Endothelial cell of umbilical vein (primary cell): ENCODE results near the gene PAQR7. TPM values are rescaled to one million over a fixed set of nuclear protein-coding genes. Genes with fewer than 3 reads are reported as not detected.

Experiments
- BruUV-seq: library from RNA; stranded (reverse); fragments of 400-500 nt; replicated peaks from 2 replicates; lab custom pipeline; 2021; lab: Mats Ljungman, UMichigan
- CTCF ChIA-PET: fragments of 300-600, 350-600 bp; sonication (Branson Sonifier 250); formaldehyde crosslinking; loops from one replicate; lab custom pipeline; 2021; ENCODE audit warnings: antibody characterized with exemption, inconsistent platforms; lab: Charles Lee
- POLR2A ChIA-PET: fragments of 300-600, 350-600 bp; sonication (Branson Sonifier 250); formaldehyde crosslinking; loops from one replicate; lab custom pipeline; 2021; ENCODE audit warnings: antibody characterized with exemption, inconsistent platforms; lab: Charles Lee
- DNase-seq: peaks from one replicate; pipeline ENCODE4 v3.0.0-alpha.2; 2011; ENCODE audit warnings: low read depth, low spot score
- FAIRE-seq: peaks from 2 replicates; lab custom pipeline; 2011; peaks lifted over from hg19 to GRCh38; lab: Jason Lieb, UNC
- H2AFZ ChIP-seq: 2 replicates; pipeline ENCODE4 v1.6.0; 2012; ENCODE audit warnings: low read depth, low read length, control low read depth, inconsistent platforms
- H3K27ac ChIP-seq: 2 replicates; pipeline ENCODE4 v1.5.1; 2011; ENCODE audit warnings: low read depth, mild to moderate bottlenecking, control low read depth, low read length, moderate library complexity; ENCODE audit not compliant: insufficient read depth
- H3K27me3 ChIP-seq, 2 experiments: 2 replicates each; pipeline versions ENCODE4 v1.6.0 to v1.6.1; 2011; ENCODE audit warnings: low read length in 2 of 2, mixed read lengths in 1 of 2; ENCODE audit not compliant: control insufficient read depth in 2 of 2, insufficient read depth in 2 of 2
- H3K36me3 ChIP-seq, 2 experiments: 2 replicates in 1 of 2; 3 replicates in 1 of 2; pipeline ENCODE4 v1.5.1; 2011; ENCODE audit warnings: low read length in 2 of 2, mild to moderate bottlenecking in 1 of 2, moderate library complexity in 1 of 2; ENCODE audit not compliant: control insufficient read depth in 2 of 2, insufficient read depth in 2 of 2; ENCODE audit errors: extremely low read depth in 1 of 2
- H3K4me1 ChIP-seq: 3 replicates; pipeline ENCODE4 v1.5.1; 2011; ENCODE audit warnings: mild to moderate bottlenecking, low read length; ENCODE audit not compliant: control insufficient read depth, insufficient read depth; ENCODE audit errors: extremely low read depth
- H3K4me2 ChIP-seq: 2 replicates; pipeline ENCODE4 v1.6.1; 2011; ENCODE audit warnings: low read length, control low read depth, mixed read lengths; ENCODE audit not compliant: insufficient read depth
- H3K4me3 ChIP-seq, 3 experiments: fragments of 200-600 bp in 1 of 3; sonication (generic), shearing (Covaris generic) in 1 of 3; replicated peaks in 1 of 3; 2 replicates each; pipeline ENCODE4 v1.5.1; 2011 to 2016; ENCODE audit warnings: control low read depth in 3 of 3, low read length in 3 of 3, mild to moderate bottlenecking in 2 of 3, inconsistent platforms in 1 of 3, low read depth in 1 of 3, moderate library complexity in 1 of 3; ENCODE audit not compliant: insufficient read depth in 1 of 3
- H3K79me2 ChIP-seq: 2 replicates; pipeline ENCODE4 v1.6.0; 2012; ENCODE audit warnings: low read length, inconsistent platforms; ENCODE audit not compliant: control insufficient read depth, insufficient read depth
- H3K9ac ChIP-seq: replicated peaks from 2 replicates; pipeline ENCODE3; 2011; ENCODE audit warnings: low read length, control low read depth; ENCODE audit not compliant: insufficient read depth; ENCODE audit errors: extremely low read depth
- H3K9me1 ChIP-seq: replicated peaks from 3 replicates; pipeline ENCODE4 v1.6.0; 2011; ENCODE audit warnings: mild to moderate bottlenecking, low read length; ENCODE audit not compliant: control insufficient read depth, insufficient read depth; ENCODE audit errors: extremely low read depth
- H3K9me3 ChIP-seq: replicated peaks from 2 replicates; pipeline ENCODE4 v1.5.1; 2012; ENCODE audit warnings: low read length, inconsistent platforms; ENCODE audit not compliant: control insufficient read depth, insufficient read depth
- H4K20me1 ChIP-seq: replicated peaks from 2 replicates; pipeline ENCODE3; 2011; ENCODE audit warnings: mild to moderate bottlenecking, low read length; ENCODE audit not compliant: control insufficient read depth, insufficient read depth; ENCODE audit errors: extremely low read depth
- EZH2 ChIP-seq: IDR thresholded peaks from 2 replicates; pipeline ENCODE4 v1.6.1; 2012; ENCODE audit warnings: borderline replicate concordance, low read depth, mild to moderate bottlenecking, moderate library complexity, low read length, inconsistent platforms; ENCODE audit not compliant: severe bottlenecking
- FOS ChIP-seq: IDR thresholded peaks from 2 replicates; pipeline ENCODE4 v1.6.1; 2011; ENCODE audit warnings: mild to moderate bottlenecking, low read length, moderate library complexity, borderline replicate concordance; ENCODE audit not compliant: insufficient read depth
- GATA2 ChIP-seq: IDR thresholded peaks from 2 replicates; pipeline ENCODE4 v1.7.0; 2011; ENCODE audit warnings: low read depth, mild to moderate bottlenecking, moderate library complexity, mixed read lengths, low read length; ENCODE audit not compliant: insufficient read length, insufficient read depth
- JUN ChIP-seq: IDR thresholded peaks from 2 replicates; pipeline ENCODE4 v1.6.1; 2011; ENCODE audit warnings: borderline replicate concordance, low read depth; ENCODE audit not compliant: insufficient read length, insufficient read depth
- MYC ChIP-seq: IDR thresholded peaks from one replicate; pipeline ENCODE4 v1.6.1; 2011; ENCODE audit warnings: mild to moderate bottlenecking, low read depth, low read length
- POLR2A ChIP-seq: IDR thresholded peaks from 2 replicates; pipeline ENCODE4 v1.6.1; 2012; ENCODE audit warnings: low read depth, mild to moderate bottlenecking, control low read depth, low read length
- POLR2AphosphoS5 ChIP-seq: IDR thresholded peaks from 2 replicates; pipeline ENCODE4 v1.6.1; 2012; ENCODE audit warnings: low read depth, mild to moderate bottlenecking, control low read depth, low read length, moderate library complexity; ENCODE audit not compliant: insufficient read depth
- dilution Hi-C: fragments of 300-500 bp; cut with MboI; formaldehyde crosslinking; loops from one replicate; pipeline ENCODE4 v1.15.0; 2019; ENCODE audit warnings: low sequenced_read_pairs; ENCODE audit not compliant: extremely low pct_ligation_motif_present
- intact Hi-C: fragments of 100-400 bp; cut with micrococcal nuclease; formaldehyde crosslinking; loops from one replicate; pipeline ENCODE4 v1.10.0; 2022
- polyA plus RNA-seq, 4 experiments: library from polyadenylated mRNA; depleted of rRNA in 3 of 4; stranded (reverse) in 3 of 4; unstranded in 1 of 4; fragments of >200 nt; gene quantifications; 2 replicates each; pipeline versions ENCODE4 v1.2.1 to v1.2.3, GENCODE V29; 2011 to 2012; ENCODE audit warnings: missing spikeins in 1 of 4
- total RNA-seq: library from RNA; stranded (reverse); gene quantifications from 2 replicates; pipeline ENCODE4 v1.2.3, GENCODE V29; 2021
- TF ChIP-seq, protein P1 (sequence below): IDR thresholded peaks from 2 replicates; pipeline ENCODE4 v1.6.1; 2011; ENCODE audit not compliant: insufficient read depth, insufficient read length
- TF ChIP-seq, protein P2 (sequence below), 2 donors: IDR thresholded peaks; 1 replicate in 1 of 2; 2 replicates in 1 of 2; pipeline ENCODE4 v1.5.1; 2011; ENCODE audit warnings: low read length in 2 of 2, mild to moderate bottlenecking in 2 of 2, moderate library complexity in 2 of 2, control low read depth in 1 of 2, inconsistent platforms in 1 of 2, low read depth in 1 of 2; ENCODE audit not compliant: insufficient read depth in 1 of 2; ENCODE audit errors: extremely low read depth in 1 of 2

Gene PAQR7
- total and polyA plus RNA-seq, 2 donors (not counting 3 experiments of a cell fraction or from before 2014, with no cell fraction given) = 8.4 to 10.8 TPM

DNA sequence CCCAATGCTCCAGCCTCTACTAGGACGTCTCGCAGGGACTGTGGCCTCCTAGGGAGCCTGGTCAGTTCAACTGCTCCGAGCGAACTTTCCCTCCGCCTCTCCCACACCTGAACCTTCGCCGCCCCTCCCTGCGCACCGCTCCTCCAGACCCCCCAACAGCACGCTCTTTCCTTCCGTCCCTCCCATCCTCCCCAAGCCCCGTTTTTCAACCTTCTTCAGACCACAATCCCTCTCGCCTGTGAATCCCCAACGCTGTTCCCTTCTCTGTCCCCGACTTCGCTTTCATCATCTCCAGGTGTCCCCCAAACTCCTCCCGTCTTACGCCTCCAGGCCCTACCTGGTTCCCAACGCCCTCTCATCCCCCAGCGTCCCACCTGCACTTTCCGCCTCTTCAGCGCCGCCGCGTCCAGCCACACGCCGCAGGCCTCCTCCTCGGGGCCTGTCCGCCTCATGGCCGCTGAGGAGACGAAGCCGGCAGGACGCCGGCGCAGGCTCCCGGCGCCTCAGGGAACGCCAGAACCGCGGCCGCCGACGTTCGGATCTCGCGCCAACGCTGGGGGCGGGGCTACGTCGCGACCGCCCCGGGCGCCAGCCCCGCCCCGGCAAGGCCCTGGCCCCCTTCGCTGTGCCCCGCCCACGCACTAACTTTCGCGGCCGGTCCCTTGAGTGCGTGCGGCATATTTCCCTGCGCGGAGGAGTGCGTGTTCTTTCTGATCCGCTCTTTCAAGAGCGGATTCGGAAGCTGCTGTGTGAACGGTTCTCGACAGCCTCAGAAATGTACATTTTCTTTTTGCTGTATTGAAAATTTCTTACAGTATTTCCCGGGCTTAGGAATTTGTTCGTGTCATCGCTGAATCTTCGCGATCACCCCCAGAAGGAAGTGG lies 16.4 kb downstream of the PAQR7 start, which contains the start of gene AUNIP:
AUNIP (minus strand) TSS at position 552 of the 884 bp plus-strand sequence; CDS start at position 452, 100 bp downstream.
- peaks cover 21% of the 10 kb centered on the region for H3K4me1 ChIP-seq
- TSS peak; percentile 95 for BruUV-seq
- H3K36me3 ChIP-seq = peaks cover 0 to 7% of the 10 kb centered on the region in 2 experiments
- peak; percentile 85 for DNase-seq
- no peaks in the 10 kb centered on the region for H3K9me3 ChIP-seq
- peak within 1 kb of the TSS; percentile 90 for H3K4me2 ChIP-seq
- ChIA-PET CTCF (no interaction called here), POLR2A (no interaction called here)
- H4K20me1 ChIP-seq = no peaks in the 10 kb centered on the region
- no peaks in the 10 kb centered on the region for H3K27me3 ChIP-seq
- H3K9me1 ChIP-seq = no peaks in the 10 kb centered on the region
- peak; percentile 82 for FAIRE-seq
- TF ChIP-seq, protein P1, sequence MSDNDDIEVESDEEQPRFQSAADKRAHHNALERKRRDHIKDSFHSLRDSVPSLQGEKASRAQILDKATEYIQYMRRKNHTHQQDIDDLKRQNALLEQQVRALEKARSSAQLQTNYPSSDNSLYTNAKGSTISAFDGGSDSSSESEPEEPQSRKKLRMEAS = peak; percentile 67
- TF ChIP-seq POLR2AphosphoS5 = peak; percentile 61
- TF ChIP-seq EZH2 = no peak
- TF ChIP-seq MYC = no peak
- peak; percentile 78 for TF ChIP-seq POLR2A
- TF ChIP-seq JUN = no peak
- peak within 1 kb of the TSS; percentile 51 for H3K27ac ChIP-seq
- dilution Hi-C loops = no loop called here
- H3K4me3 ChIP-seq = peak within 1 kb of the TSS; percentile 55 to 64 (median 61)
- peak within 1 kb of the TSS; percentile 91 for H2AFZ ChIP-seq
- intact Hi-C loops = loop anchor here (1.0 kb wide), 2 partner anchors 16 to 39 kb away; partner anchors contain the start of gene PAQR7
- peaks cover 11% of the 10 kb centered on the region for H3K79me2 ChIP-seq
- H3K9ac ChIP-seq = peak within 1 kb of the TSS; percentile 81

DNA sequence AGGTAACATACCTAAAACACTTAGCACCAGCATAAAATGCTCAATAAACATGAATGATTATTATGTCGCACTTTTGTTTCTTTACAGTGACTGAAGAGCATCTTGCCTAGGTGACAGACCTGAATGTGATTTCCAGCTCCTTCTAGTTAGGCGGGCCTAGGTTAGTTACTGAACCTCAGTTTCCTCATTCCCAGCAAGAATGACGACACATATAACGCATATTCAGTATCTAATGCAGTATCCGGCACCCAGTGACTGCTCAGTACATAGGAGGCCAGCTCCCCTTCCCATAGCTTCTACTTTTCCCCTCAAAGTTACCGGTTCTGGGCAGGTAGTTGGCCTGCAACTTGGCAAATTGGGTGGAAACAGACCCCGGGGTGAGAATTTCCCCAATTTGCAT lies 17.0 kb downstream of the PAQR7 start:
- DNase-seq (no peak), FAIRE-seq (no peak)
- H3K27me3 ChIP-seq = no peaks in the 10 kb centered on the region
- H4K20me1 ChIP-seq = no peaks in the 10 kb centered on the region
- peak overlapping the region; percentile 55 to 64 (median 61) for H3K4me3 ChIP-seq
- dilution Hi-C loops (no loop called here), intact Hi-C loops (no loop called here)
- H3K9me3 ChIP-seq = no peaks in the 10 kb centered on the region
- H3K9ac ChIP-seq = peak overlapping the region; percentile 52
- H3K9me1 ChIP-seq = no peaks in the 10 kb centered on the region
- H3K79me2 ChIP-seq = peaks cover 11% of the 10 kb centered on the region
- no TSS peak for BruUV-seq
- ChIA-PET POLR2A (no interaction called here), CTCF (no interaction called here)
- H3K36me3 ChIP-seq = peaks cover 0 to 6% of the 10 kb centered on the region in 2 experiments
- H2AFZ ChIP-seq = peak overlapping the region; percentile 91
- H3K27ac ChIP-seq = no peak overlapping the region
- peak overlapping the region; percentile 73 for H3K4me2 ChIP-seq
- no peak for TF ChIP-seq FOS
- no peak for TF ChIP-seq MYC
- no peak for TF ChIP-seq EZH2
- TF ChIP-seq POLR2AphosphoS5 = no peak
- no peak for TF ChIP-seq GATA2
- TF ChIP-seq, protein P1 = no peak
- TF ChIP-seq, protein P2, sequence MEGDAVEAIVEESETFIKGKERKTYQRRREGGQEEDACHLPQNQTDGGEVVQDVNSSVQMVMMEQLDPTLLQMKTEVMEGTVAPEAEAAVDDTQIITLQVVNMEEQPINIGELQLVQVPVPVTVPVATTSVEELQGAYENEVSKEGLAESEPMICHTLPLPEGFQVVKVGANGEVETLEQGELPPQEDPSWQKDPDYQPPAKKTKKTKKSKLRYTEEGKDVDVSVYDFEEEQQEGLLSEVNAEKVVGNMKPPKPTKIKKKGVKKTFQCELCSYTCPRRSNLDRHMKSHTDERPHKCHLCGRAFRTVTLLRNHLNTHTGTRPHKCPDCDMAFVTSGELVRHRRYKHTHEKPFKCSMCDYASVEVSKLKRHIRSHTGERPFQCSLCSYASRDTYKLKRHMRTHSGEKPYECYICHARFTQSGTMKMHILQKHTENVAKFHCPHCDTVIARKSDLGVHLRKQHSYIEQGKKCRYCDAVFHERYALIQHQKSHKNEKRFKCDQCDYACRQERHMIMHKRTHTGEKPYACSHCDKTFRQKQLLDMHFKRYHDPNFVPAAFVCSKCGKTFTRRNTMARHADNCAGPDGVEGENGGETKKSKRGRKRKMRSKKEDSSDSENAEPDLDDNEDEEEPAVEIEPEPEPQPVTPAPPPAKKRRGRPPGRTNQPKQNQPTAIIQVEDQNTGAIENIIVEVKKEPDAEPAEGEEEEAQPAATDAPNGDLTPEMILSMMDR (IDR thresholded peaks at IDR 0.05; ENCODE audit: extremely low read depth in 1 of 2, insufficient read depth in 1 of 2, low read depth in 1 of 2, low read length in 2 of 2) = no peak
- TF ChIP-seq JUN = no peak
- no peak for TF ChIP-seq POLR2A
- peaks cover 21% of the 10 kb centered on the region for H3K4me1 ChIP-seq
